Cardiac fibroblast (primary cell): ENCODE data around the gene NCR3LG1.

Experiments used
- DNase-seq, 2 donors: peaks; one replicate each; pipeline versions ENCODE4 v3.0.0 to v3.0.0-alpha.2; 2010; ENCODE audit warnings: low read depth in 2 of 2
- H3K4me3 ChIP-seq, 2 donors: replicated peaks in 1 of 2; 1 replicate in 1 of 2; 2 replicates in 1 of 2; pipeline ENCODE4 v1.5.1; 2011; ENCODE audit warnings: low read depth in 2 of 2, low read length in 2 of 2, mild to moderate bottlenecking in 2 of 2, moderate library complexity in 1 of 2
- CTCF ChIP-seq: IDR thresholded peaks from one replicate; pipeline ENCODE4 v1.5.1; 2011; ENCODE audit warnings: low read depth, mild to moderate bottlenecking, low read length, inconsistent platforms

Gene NCR3LG1

GRCh38 chr11:17407575-17407974, 56.0 kb downstream of the NCR3LG1 start:
- H3K4me3 ChIP-seq = no peak overlapping the region
- no peak for TF ChIP-seq CTCF
- DNase-seq = no peak

- DNase-seq = no peak
- H3K4me3 ChIP-seq = no peak overlapping the region
- no peak for TF ChIP-seq CTCF
These were observed 56.4 kb downstream of the NCR3LG1 start for GRCh38 chr11:17408026-17408425.

GRCh38 chr11:17408641-17409040, 57.0 kb downstream of the NCR3LG1 start:
- DNase-seq = no peak
- no peak for TF ChIP-seq CTCF
- no peak overlapping the region for H3K4me3 ChIP-seq

- no peak overlapping the region for H3K4me3 ChIP-seq
- no peak for TF ChIP-seq CTCF
- no peak for DNase-seq
These were observed 59.2 kb downstream of the NCR3LG1 start for GRCh38 chr11:17410606-17411379.

- H3K4me3 ChIP-seq = no peak overlapping the region
- TF ChIP-seq CTCF = no peak
- DNase-seq = no peak
These were observed 59.8 kb downstream of the NCR3LG1 start for GRCh38 chr11:17411418-17411817.

GRCh38 chr11:17412488-17413180, 61.0 kb downstream of the NCR3LG1 start:
- DNase-seq = no peak
- no peak for TF ChIP-seq CTCF
- H3K4me3 ChIP-seq = no peak overlapping the region
